ENCODE measurements around the gene ACTG1.

ACTG1 gene

GRCh38 chr17:81488276-81488860, 24.2 kb downstream of the ACTG1 start:
- Histone ChIP-seq H3K27ac (peak overlapping the region; percentile 58), H3K36me3 (replicated peaks) (no peaks in the 10 kb centered on the region), H3K4me3 (ENCODE audit: low read depth, low read length) (peak overlapping the region; percentile 49), H3K27me3 (replicated peaks) (no peaks in the 10 kb centered on the region)
- in situ Hi-C loops (cut with HindIII; ENCODE audit: low pct_ligation_motif_present, low sequenced_read_pairs), result no loop called here
- DNase-seq, result no peak
- TF ChIP-seq CTCF (IDR thresholded peaks at IDR 0.05; ENCODE audit: low read depth, low read length, missing control alignments), result no peak

GRCh38 chr17:81487487-81488275, 24.9 kb downstream of the ACTG1 start:
- no peak for TF ChIP-seq CTCF (IDR thresholded peaks at IDR 0.05; ENCODE audit: low read depth, low read length, missing control alignments)
- H3K4me3 ChIP-seq (ENCODE audit: low read depth, low read length), result peak overlapping the region; percentile 49
- no peak for DNase-seq
- H3K27me3 ChIP-seq (replicated peaks), result no peaks in the 10 kb centered on the region
- in situ Hi-C loops (cut with HindIII; ENCODE audit: low pct_ligation_motif_present, low sequenced_read_pairs), result no loop called here
- H3K27ac ChIP-seq, result peak overlapping the region; percentile 58
- no peaks in the 10 kb centered on the region for H3K36me3 ChIP-seq (replicated peaks)

DNA sequence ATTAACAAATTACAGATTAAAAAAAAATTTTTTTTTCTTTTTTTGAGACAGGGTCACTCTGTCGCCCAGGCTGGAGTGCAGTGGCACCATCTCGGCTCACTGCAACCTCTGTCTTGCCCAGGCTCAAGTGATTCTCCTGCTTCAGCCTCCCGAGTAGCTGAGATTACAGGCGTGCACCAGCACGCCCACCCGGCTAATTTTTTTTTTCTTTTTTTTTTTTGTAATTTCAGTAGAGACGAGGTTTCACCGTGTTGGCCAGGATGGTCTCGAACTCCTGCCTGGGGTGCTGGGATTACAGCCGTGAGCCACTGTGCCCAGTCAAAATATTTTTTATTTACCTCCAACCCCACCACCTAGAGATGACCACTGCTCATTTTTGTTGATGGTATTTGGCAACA, 25.5 kb downstream of the ACTG1 start:
- in situ Hi-C loops (cut with HindIII; ENCODE audit: low pct_ligation_motif_present, low sequenced_read_pairs), result no loop called here
- Histone ChIP-seq H3K4me3 (ENCODE audit: low read depth, low read length) (no peak overlapping the region), H3K27ac (no peak overlapping the region), H3K36me3 (replicated peaks) (no peaks in the 10 kb centered on the region), H3K27me3 (replicated peaks) (no peaks in the 10 kb centered on the region)
- no peak for DNase-seq
- TF ChIP-seq CTCF (IDR thresholded peaks at IDR 0.05; ENCODE audit: low read depth, low read length, missing control alignments), result no peak

GRCh38 chr17:81486199-81486810, 26.3 kb downstream of the ACTG1 start:
- no peaks in the 10 kb centered on the region for H3K36me3 ChIP-seq (replicated peaks)
- no peak overlapping the region for H3K4me3 ChIP-seq (ENCODE audit: low read depth, low read length)
- H3K27me3 ChIP-seq (replicated peaks), result no peaks in the 10 kb centered on the region
- DNase-seq, result no peak
- no peak for TF ChIP-seq CTCF (IDR thresholded peaks at IDR 0.05; ENCODE audit: low read depth, low read length, missing control alignments)
- in situ Hi-C loops (cut with HindIII; ENCODE audit: low pct_ligation_motif_present, low sequenced_read_pairs), result no loop called here
- no peak overlapping the region for H3K27ac ChIP-seq

- H3K4me3 ChIP-seq (ENCODE audit: low read depth, low read length), result peak overlapping the region; percentile 45
- H3K27ac ChIP-seq, result no peak overlapping the region
- H3K36me3 ChIP-seq (replicated peaks), result no peaks in the 10 kb centered on the region
- DNase-seq, result peak; percentile 59
- TF ChIP-seq CTCF (IDR thresholded peaks at IDR 0.05; ENCODE audit: low read depth, low read length, missing control alignments), result peak; percentile 54
- in situ Hi-C loops (cut with HindIII; ENCODE audit: low pct_ligation_motif_present, low sequenced_read_pairs), result no loop called here
- no peaks in the 10 kb centered on the region for H3K27me3 ChIP-seq (replicated peaks)
These were observed 28.2 kb downstream of the ACTG1 start for GRCh38 chr17:81484195-81484979.
